Gastrocnemius medialis (tissue), 4 donors: ENCODE results near the gene SYT9.

Experiments
- POLR2A ChIP-seq, 2 donors: fragments of 450-650 bp; IDR thresholded peaks; one replicate each; pipeline ENCODE4 v1.6.1; 2017; ENCODE audit warnings: antibody characterized with exemption in 2 of 2, mild to moderate bottlenecking in 2 of 2, moderate library complexity in 2 of 2
- TF ChIP-seq, protein P1 (sequence below), 5 experiments: fragments of 450-650 bp in 3 of 5; fragments of 200-600 bp in 2 of 5; sonication (generic) in 2 of 5; IDR thresholded peaks in 4 of 5; conservative IDR thresholded peaks in 1 of 5; 1 replicate in 4 of 5; 2 replicates in 1 of 5; pipeline ENCODE4 v1.5.1; 2016 to 2019; ENCODE audit warnings: antibody characterized with exemption in 5 of 5, mild to moderate bottlenecking in 3 of 5, moderate library complexity in 3 of 5

DNA sequence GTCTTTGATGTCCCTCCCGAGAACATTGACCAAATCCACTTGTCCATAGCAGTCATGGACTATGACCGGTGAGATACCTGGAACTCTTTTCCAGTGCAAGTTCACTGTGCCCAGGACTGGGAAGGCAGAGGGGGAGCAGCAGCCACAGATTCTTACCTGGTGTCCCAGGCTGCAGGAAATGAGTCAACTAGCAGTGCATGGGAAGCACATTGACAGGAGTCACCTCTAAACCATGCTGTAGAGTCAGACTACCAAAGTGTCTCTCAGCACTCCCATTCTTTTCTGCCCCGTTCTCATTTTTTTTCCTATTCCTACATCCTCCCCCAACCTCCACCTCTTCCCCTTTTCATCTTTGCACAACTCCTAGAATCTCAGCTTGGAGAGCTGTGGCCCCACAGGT, 166.4 kb downstream of the SYT9 start:
- TF ChIP-seq, protein P1, sequence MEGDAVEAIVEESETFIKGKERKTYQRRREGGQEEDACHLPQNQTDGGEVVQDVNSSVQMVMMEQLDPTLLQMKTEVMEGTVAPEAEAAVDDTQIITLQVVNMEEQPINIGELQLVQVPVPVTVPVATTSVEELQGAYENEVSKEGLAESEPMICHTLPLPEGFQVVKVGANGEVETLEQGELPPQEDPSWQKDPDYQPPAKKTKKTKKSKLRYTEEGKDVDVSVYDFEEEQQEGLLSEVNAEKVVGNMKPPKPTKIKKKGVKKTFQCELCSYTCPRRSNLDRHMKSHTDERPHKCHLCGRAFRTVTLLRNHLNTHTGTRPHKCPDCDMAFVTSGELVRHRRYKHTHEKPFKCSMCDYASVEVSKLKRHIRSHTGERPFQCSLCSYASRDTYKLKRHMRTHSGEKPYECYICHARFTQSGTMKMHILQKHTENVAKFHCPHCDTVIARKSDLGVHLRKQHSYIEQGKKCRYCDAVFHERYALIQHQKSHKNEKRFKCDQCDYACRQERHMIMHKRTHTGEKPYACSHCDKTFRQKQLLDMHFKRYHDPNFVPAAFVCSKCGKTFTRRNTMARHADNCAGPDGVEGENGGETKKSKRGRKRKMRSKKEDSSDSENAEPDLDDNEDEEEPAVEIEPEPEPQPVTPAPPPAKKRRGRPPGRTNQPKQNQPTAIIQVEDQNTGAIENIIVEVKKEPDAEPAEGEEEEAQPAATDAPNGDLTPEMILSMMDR (IDR thresholded peaks at IDR 0.05 in 4 of 5, conservative IDR thresholded peaks at IDR 0.05 in 1 of 5): no peak
- TF ChIP-seq POLR2A (IDR thresholded peaks at IDR 0.05): no peak
